Measurements from ENCODE around the gene SLC9A2. TPM values are rescaled to one million over a fixed set of nuclear protein-coding genes. Genes with fewer than 3 reads are reported as not detected.

The SLC9A2 gene
- total and polyA plus RNA-seq, 2 of the 13 experiments (the other 11 are each of a cell fraction or from before 2014, with no cell fraction given) = 0.02 TPM; not detected in 1

DNA sequence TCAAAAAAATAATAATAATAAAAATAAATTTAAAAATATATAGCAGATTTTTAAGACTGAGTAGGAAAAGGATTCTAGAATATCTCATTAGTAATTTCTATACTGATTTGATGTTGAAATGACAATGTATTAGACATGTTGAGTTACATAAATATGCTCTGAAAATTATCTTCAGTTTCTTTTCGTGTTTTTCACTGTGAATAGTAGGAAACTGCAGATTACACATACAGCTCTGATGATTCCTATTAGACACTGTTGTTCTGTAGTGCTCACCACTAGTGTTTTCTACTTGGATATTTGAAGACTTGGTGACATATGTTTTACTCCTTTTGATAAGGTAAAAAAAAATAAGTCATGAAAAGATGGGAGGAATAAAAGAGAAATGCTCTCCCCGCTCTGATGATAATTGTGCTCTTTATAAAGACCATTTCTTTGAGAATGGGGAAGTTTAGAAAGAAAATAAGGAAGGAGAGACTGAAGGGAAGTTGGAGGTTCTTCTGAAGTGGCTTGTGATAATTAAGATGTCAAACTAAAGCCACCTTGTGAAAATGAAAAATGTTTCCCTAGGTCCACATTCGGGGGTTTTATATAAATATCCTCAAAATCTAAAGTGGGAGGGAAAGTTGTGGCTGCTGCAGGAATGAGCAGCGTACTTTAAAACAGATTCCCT, 52.9 kb downstream of the SLC9A2 start (continued):
- TF ChIP-seq, protein P1, sequence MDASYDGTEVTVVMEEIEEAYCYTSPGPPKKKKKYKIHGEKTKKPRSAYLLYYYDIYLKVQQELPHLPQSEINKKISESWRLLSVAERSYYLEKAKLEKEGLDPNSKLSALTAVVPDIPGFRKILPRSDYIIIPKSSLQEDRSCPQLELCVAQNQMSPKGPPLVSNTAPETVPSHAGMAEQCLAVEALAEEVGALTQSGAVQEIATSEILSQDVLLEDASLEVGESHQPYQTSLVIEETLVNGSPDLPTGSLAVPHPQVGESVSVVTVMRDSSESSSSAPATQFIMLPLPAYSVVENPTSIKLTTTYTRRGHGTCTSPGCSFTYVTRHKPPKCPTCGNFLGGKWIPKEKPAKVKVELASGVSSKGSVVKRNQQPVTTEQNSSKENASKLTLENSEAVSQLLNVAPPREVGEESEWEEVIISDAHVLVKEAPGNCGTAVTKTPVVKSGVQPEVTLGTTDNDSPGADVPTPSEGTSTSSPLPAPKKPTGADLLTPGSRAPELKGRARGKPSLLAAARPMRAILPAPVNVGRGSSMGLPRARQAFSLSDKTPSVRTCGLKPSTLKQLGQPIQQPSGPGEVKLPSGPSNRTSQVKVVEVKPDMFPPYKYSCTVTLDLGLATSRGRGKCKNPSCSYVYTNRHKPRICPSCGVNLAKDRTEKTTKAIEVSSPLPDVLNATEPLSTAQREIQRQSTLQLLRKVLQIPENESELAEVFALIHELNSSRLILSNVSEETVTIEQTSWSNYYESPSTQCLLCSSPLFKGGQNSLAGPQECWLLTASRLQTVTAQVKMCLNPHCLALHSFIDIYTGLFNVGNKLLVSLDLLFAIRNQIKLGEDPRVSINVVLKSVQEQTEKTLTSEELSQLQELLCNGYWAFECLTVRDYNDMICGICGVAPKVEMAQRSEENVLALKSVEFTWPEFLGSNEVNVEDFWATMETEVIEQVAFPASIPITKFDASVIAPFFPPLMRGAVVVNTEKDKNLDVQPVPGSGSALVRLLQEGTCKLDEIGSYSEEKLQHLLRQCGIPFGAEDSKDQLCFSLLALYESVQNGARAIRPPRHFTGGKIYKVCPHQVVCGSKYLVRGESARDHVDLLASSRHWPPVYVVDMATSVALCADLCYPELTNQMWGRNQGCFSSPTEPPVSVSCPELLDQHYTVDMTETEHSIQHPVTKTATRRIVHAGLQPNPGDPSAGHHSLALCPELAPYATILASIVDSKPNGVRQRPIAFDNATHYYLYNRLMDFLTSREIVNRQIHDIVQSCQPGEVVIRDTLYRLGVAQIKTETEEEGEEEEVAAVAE (CRISPR knock-in tag; IDR thresholded peaks at IDR 0.05; ENCODE audit: borderline replicate concordance) = no peak
- no peak for TF ChIP-seq GFI1 (CRISPR knock-in tag; IDR thresholded peaks at IDR 0.05; ENCODE audit: borderline replicate concordance)
- TF ChIP-seq SATB2 (CRISPR knock-in tag; IDR thresholded peaks at IDR 0.05) = no peak
- TF ChIP-seq ZNF235 (CRISPR knock-in tag; IDR thresholded peaks at IDR 0.05; ENCODE audit: borderline replicate concordance) = no peak
- TF ChIP-seq, protein P2, sequence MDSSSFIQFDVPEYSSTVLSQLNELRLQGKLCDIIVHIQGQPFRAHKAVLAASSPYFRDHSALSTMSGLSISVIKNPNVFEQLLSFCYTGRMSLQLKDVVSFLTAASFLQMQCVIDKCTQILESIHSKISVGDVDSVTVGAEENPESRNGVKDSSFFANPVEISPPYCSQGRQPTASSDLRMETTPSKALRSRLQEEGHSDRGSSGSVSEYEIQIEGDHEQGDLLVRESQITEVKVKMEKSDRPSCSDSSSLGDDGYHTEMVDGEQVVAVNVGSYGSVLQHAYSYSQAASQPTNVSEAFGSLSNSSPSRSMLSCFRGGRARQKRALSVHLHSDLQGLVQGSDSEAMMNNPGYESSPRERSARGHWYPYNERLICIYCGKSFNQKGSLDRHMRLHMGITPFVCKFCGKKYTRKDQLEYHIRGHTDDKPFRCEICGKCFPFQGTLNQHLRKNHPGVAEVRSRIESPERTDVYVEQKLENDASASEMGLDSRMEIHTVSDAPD (CRISPR knock-in tag; IDR thresholded peaks at IDR 0.05) = no peak
- TF ChIP-seq ZFX (CRISPR knock-in tag; IDR thresholded peaks at IDR 0.05; ENCODE audit: low read depth) = no peak

DNA sequence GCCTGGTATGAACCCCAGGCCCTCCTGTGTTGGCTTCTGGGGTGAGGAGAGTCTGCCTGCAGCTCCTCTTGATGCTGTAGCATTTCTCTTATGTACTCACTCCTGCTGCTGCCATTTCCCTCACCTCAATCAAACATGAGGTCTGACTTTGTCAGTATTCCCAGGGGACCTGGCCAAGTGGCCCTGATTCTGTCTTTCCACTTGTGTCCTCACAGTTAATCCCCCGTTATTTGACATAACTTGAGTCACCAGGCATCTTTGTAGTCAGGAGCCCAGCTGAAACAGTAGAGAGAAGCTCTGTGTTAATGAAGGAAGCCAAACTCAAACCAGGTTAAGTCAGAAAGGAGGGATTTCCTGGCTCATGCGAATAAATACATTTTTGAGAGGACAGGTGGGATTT, 55.0 kb downstream of the SLC9A2 start:
- 50% methylated on average over 2 of the region's 2 CpGs for WGBS (ENCODE audit: low lambda C conversion rate)
- Histone ChIP-seq H3K9me3 (ENCODE audit: low read length) (no peaks in the 10 kb centered on the region), H3K79me2 (ENCODE audit: insufficient read depth, low read length) (no peaks in the 10 kb centered on the region), H3K4me1 (ENCODE audit: insufficient read depth, low read length) (no peaks in the 10 kb centered on the region), H3K4me3 (replicated peaks in 1 of 3; ENCODE audit: insufficient read depth in 1 of 3, low read depth in 2 of 3, low read length in 3 of 3) (no peak overlapping the region), H2AFZ (ENCODE audit: low read length) (no peak overlapping the region), H4K20me1 (ENCODE audit: insufficient read depth, low read length) (no peaks in the 10 kb centered on the region), H3K9ac (ENCODE audit: insufficient read depth, low read depth, low read length) (no peak overlapping the region), H3K27ac (ENCODE audit: extremely low read length, insufficient read depth, low read length) (no peak overlapping the region), H3K27me3 (ENCODE audit: control insufficient read depth in 1 of 2, insufficient read depth in 2 of 2, low read length in 2 of 2) (no peaks in the 10 kb centered on the region), H3K4me2 (ENCODE audit: low read depth, low read length) (no peak overlapping the region), H3K36me3 (replicated peaks in 1 of 2; ENCODE audit: control insufficient read depth in 1 of 2, insufficient read depth in 2 of 2, low read length in 2 of 2) (no peaks in the 10 kb centered on the region)
- in situ Hi-C loops (cut with HindIII; ENCODE audit: extremely low pct_ligation_motif_present, low pct_unique_long_range_greater_than_20kb) (no loop called here), intact Hi-C loops (cut with micrococcal nuclease; ENCODE audit: unreplicated experiment) (no loop called here)
- CTCF ChIA-PET (ENCODE audit: low intra/inter-chr PET ratio, low total read pairs) = no interaction called here
- POLR2A ChIA-PET = no interaction called here
- no peak for FAIRE-seq
- no TSS peak for BruUV-seq (replicated peaks)
- ATAC-seq = no peak
- no peak for DNase-seq (ENCODE audit: low spot score)
- no peak for TF ChIP-seq NBN (conservative IDR thresholded peaks at IDR 0.05)
- TF ChIP-seq, protein P3, sequence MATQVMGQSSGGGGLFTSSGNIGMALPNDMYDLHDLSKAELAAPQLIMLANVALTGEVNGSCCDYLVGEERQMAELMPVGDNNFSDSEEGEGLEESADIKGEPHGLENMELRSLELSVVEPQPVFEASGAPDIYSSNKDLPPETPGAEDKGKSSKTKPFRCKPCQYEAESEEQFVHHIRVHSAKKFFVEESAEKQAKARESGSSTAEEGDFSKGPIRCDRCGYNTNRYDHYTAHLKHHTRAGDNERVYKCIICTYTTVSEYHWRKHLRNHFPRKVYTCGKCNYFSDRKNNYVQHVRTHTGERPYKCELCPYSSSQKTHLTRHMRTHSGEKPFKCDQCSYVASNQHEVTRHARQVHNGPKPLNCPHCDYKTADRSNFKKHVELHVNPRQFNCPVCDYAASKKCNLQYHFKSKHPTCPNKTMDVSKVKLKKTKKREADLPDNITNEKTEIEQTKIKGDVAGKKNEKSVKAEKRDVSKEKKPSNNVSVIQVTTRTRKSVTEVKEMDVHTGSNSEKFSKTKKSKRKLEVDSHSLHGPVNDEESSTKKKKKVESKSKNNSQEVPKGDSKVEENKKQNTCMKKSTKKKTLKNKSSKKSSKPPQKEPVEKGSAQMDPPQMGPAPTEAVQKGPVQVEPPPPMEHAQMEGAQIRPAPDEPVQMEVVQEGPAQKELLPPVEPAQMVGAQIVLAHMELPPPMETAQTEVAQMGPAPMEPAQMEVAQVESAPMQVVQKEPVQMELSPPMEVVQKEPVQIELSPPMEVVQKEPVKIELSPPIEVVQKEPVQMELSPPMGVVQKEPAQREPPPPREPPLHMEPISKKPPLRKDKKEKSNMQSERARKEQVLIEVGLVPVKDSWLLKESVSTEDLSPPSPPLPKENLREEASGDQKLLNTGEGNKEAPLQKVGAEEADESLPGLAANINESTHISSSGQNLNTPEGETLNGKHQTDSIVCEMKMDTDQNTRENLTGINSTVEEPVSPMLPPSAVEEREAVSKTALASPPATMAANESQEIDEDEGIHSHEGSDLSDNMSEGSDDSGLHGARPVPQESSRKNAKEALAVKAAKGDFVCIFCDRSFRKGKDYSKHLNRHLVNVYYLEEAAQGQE (IDR thresholded peaks at IDR 0.05; ENCODE audit: borderline replicate concordance in 1 of 2, low read depth in 1 of 2, low read length in 2 of 2) = no peak
- no peak for TF ChIP-seq SUZ12 (IDR thresholded peaks at IDR 0.05; ENCODE audit: low read depth, low read length)
- no peak for TF ChIP-seq ZNF589 (CRISPR knock-in tag; conservative IDR thresholded peaks at IDR 0.05)
- no peak for TF ChIP-seq SIX4 (CRISPR knock-in tag; IDR thresholded peaks at IDR 0.05)
- TF ChIP-seq THYN1 (CRISPR knock-in tag; IDR thresholded peaks at IDR 0.05; ENCODE audit: borderline replicate concordance, low read depth) = no peak
- TF ChIP-seq ATRX (CRISPR knock-in tag; IDR thresholded peaks at IDR 0.05; ENCODE audit: borderline replicate concordance) = no peak

All from HepG2 (cell line).